Prostate gland (tissue), 2 donors: ENCODE results near the gene BMP7.

ENCODE experiments used
- CTCF ChIP-seq, 4 experiments: fragments of 200-600 bp in 2 of 4; fragments of 450-650 bp in 2 of 4; sonication (generic) in 2 of 4; IDR thresholded peaks; 1 replicate in 3 of 4; 2 replicates in 1 of 4; pipeline ENCODE4 v1.5.1; 2016 to 2019; ENCODE audit warnings: antibody characterized with exemption in 4 of 4, mild to moderate bottlenecking in 2 of 4, moderate library complexity in 2 of 4
- POLR2A ChIP-seq: fragments of 450-650 bp; IDR thresholded peaks from one replicate; pipeline ENCODE4 v1.6.1; 2016; ENCODE audit warnings: antibody characterized with exemption, mild to moderate bottlenecking

DNA sequence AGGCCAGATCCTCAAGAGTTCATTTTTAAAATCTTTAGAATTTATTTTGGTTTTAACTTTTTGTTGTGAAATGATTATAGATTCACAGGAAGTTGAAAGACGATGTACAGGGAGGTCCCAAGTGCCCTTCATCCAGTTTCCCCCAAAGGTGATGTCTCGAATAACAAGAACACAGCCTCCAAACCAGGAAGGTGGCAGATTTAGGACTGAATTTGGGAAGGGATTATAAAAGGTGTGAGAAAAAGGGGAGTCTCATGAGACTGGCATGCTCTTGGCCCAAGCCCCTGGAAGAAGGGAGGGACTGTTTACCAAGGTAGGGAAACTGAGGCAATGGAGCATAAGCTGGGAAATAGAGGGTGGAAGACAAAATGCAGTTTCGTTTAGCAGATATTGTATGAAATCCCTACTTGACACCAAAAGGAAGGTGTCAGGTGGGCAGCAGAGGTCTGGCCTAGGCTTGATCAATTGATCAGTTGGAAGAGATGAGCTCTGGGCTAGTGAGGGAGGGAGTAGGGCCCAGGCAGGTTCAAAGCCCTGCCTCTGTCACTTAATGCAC, 81.2 kb downstream of the BMP7 start:
- TF ChIP-seq CTCF (IDR thresholded peaks at IDR 0.05) (no peak), POLR2A (no peak)
